GM12878 (cell line): Measurements from ENCODE around the gene NISCH. TPM values are rescaled to one million over a fixed set of nuclear protein-coding genes. Genes with fewer than 3 reads are reported as not detected.

Source experiments
- ATAC-seq: fragments of 200-7000 bp; cut with Tn5 transposase; 3 replicates; pipeline ENCODE4 v1.9.1; 2020; ENCODE audit warnings: mild to moderate bottlenecking, moderate library complexity
- BruUV-seq: library from RNA; stranded (reverse); fragments of 400-500 nt; replicated peaks from 2 replicates; lab custom pipeline; 2021; lab: Mats Ljungman, UMichigan
- CTCF ChIA-PET: fragments of 300-600 bp; sonication (Branson Sonifier 250); formaldehyde crosslinking; extraction: SDS; loops from one replicate; lab custom pipeline; 2021; ENCODE audit warnings: inconsistent platforms; lab: Yijun Ruan, JAX
- POLR2A ChIA-PET: fragments of 350-600 bp; formaldehyde crosslinking; extraction: SDS; loops from one replicate; lab custom pipeline; 2021; ENCODE audit warnings: inconsistent platforms; lab: Charles Lee
- RAD21 ChIA-PET: fragments of 300-600 bp; sonication (Branson Sonifier 250); formaldehyde crosslinking; loops from one replicate; lab custom pipeline; 2023; ENCODE audit warnings: antibody characterized with exemption; ENCODE audit not compliant: unreplicated experiment; lab: Charles Lee
- SMC1A ChIA-PET: fragments of 300-600 bp; sonication (Branson Sonifier 250); formaldehyde crosslinking; loops from one replicate; lab custom pipeline; 2023; ENCODE audit not compliant: unreplicated experiment, uncharacterized antibody; lab: Charles Lee
- DNase-seq: peaks from one replicate; pipeline ENCODE4 v3.0.0-alpha.2; 2011; ENCODE audit warnings: low read depth, low spot score
- FAIRE-seq: peaks from 3 replicates; lab custom pipeline; 2011; peaks lifted over from hg19 to GRCh38; lab: Jason Lieb, UNC
- H2AFZ ChIP-seq: 2 replicates; pipeline ENCODE4 v1.6.0; 2011; ENCODE audit warnings: low read depth, low read length, control low read depth; ENCODE audit not compliant: control insufficient read depth
- H3K27ac ChIP-seq: 2 replicates; pipeline ENCODE4 v1.5.1; 2011; ENCODE audit warnings: control low read depth; ENCODE audit not compliant: control insufficient read depth, insufficient read depth
- H3K27me3 ChIP-seq, 2 experiments: replicated peaks in 1 of 2; 2 replicates each; pipeline versions ENCODE4 v1.6.0 to v1.6.1; 2011; ENCODE audit warnings: low read length in 1 of 2; ENCODE audit not compliant: control insufficient read depth in 2 of 2, insufficient read depth in 2 of 2
- H3K36me3 ChIP-seq, 2 experiments: 2 replicates each; pipeline ENCODE4 v1.5.1; 2011; ENCODE audit warnings: low read length in 1 of 2; ENCODE audit not compliant: control insufficient read depth in 2 of 2, insufficient read depth in 2 of 2
- H3K4me1 ChIP-seq: 2 replicates; pipeline ENCODE4 v1.6.1; 2011; ENCODE audit warnings: mild to moderate bottlenecking, low read length, moderate library complexity, mixed read lengths; ENCODE audit not compliant: control insufficient read depth, insufficient read depth
- H3K4me2 ChIP-seq: 2 replicates; pipeline ENCODE4 v1.6.0; 2011; ENCODE audit warnings: control low read depth; ENCODE audit not compliant: control insufficient read depth, insufficient read depth
- H3K4me3 ChIP-seq: fragments of 200-600 bp; sonication (generic); 2 replicates; pipeline ENCODE4 v1.5.1; 2016
- H3K79me2 ChIP-seq: 2 replicates; pipeline ENCODE4 v1.6.0; 2011; ENCODE audit warnings: low read length; ENCODE audit not compliant: control insufficient read depth, insufficient read depth
- H3K9ac ChIP-seq: 2 replicates; pipeline ENCODE4 v1.8.0; 2011; ENCODE audit warnings: low read length, control low read depth, mixed read lengths; ENCODE audit not compliant: control insufficient read depth, insufficient read depth
- H3K9me3 ChIP-seq: replicated peaks from 3 replicates; pipeline ENCODE4 v1.5.1; 2011; ENCODE audit warnings: mild to moderate bottlenecking, low read length; ENCODE audit not compliant: control insufficient read depth, insufficient read depth
- H4K20me1 ChIP-seq: 2 replicates; pipeline ENCODE4 v1.6.0; 2011; ENCODE audit not compliant: control insufficient read depth, insufficient read depth
- CHD1 ChIP-seq: IDR thresholded peaks from 2 replicates; pipeline ENCODE4 v1.6.1; 2012; ENCODE audit warnings: low read depth, low read length, improper control_type of control experiment
- IKZF2 ChIP-seq, 2 experiments: fragments of 450-650 bp; IDR thresholded peaks; 2 replicates each; pipeline ENCODE4 v1.6.1; 2017; ENCODE audit warnings: mild to moderate bottlenecking in 2 of 2, moderate library complexity in 2 of 2
- IRF4 ChIP-seq: IDR thresholded peaks from 2 replicates; pipeline ENCODE4 v1.6.1; 2011; ENCODE audit warnings: low read depth, low read length
- KAT2A ChIP-seq: conservative IDR thresholded peaks from 2 replicates; pipeline ENCODE4 v1.6.1; 2011; ENCODE audit warnings: low read depth, low read length; ENCODE audit not compliant: control insufficient read depth
- MYC ChIP-seq: IDR thresholded peaks from 2 replicates; pipeline ENCODE4 v1.6.1; 2011; ENCODE audit warnings: mild to moderate bottlenecking, low read length, moderate library complexity, inconsistent platforms; ENCODE audit not compliant: insufficient read depth, insufficient replicate concordance, insufficient read length, severe bottlenecking
- RAD51 ChIP-seq: fragments of 450-650 bp; IDR thresholded peaks from 2 replicates; pipeline ENCODE4 v1.6.1; 2016; ENCODE audit warnings: moderate library complexity, mild to moderate bottlenecking, inconsistent platforms
- TARDBP ChIP-seq: IDR thresholded peaks from 2 replicates; pipeline ENCODE4 v1.6.1; 2016; ENCODE audit warnings: borderline replicate concordance
- ZNF274 ChIP-seq: IDR thresholded peaks from one replicate; pipeline ENCODE4 v1.8.0; 2011; ENCODE audit not compliant: insufficient read length, insufficient read depth
- WGBS: methylation state at CpG from one replicate; pipeline ENCODE4 v1.1.6; 2016; ENCODE audit warnings: low lambda C conversion rate; ENCODE audit not compliant: insufficient replicate concordance, insufficient coverage; ENCODE audit errors: missing lambda C conversion rate; 5-methylcytosine and 5-hydroxymethylcytosine counted together
- in situ Hi-C: fragments of 300-500 bp; cut with MboI; formaldehyde crosslinking; loops from 9 replicates; pipeline ENCODE4 v1.14.3; 2018; ENCODE audit warnings: mixed read lengths
- intact Hi-C: fragments of 100-400 bp; cut with micrococcal nuclease; formaldehyde crosslinking; loops from one replicate; pipeline ENCODE4 v1.14.2; 2022; ENCODE audit not compliant: unreplicated experiment
- polyA plus RNA-seq, 11 experiments: library from polyadenylated mRNA; depleted of rRNA in 4 of 11; unstranded in 6 of 11; stranded (reverse) in 5 of 11; fragments of >200 nt; fragmentation: Nextera tagmentation in 4 of 11; fragmentation: Illumina TruSeq in 1 of 11; extraction: Ambion mirVana in 4 of 11; extraction: Trizol in 1 of 11; gene quantifications; 1 replicate in 1 of 11; 2 replicates in 10 of 11; pipeline versions ENCODE4 v1.2.1 to v1.2.3, GENCODE V29; 2011 to 2016; ENCODE audit warnings: inconsistent platforms in 2 of 11, missing spikeins in 2 of 11, low read depth in 1 of 11
- total RNA-seq, 4 experiments: library from RNA; depleted of rRNA in 3 of 4; stranded (reverse); fragments of >200 nt in 3 of 4; fragmentation: Illumina TruSeq in 1 of 4; extraction: Trizol in 1 of 4; gene quantifications; 2 replicates each; pipeline versions ENCODE4 v1.2.1 to v1.2.3, GENCODE V29; 2013 to 2021
- TF ChIP-seq, protein P1 (sequence below): fragments of 450-650 bp; IDR thresholded peaks from 2 replicates; pipeline ENCODE4 v1.6.1; 2017; ENCODE audit warnings: low read depth, mild to moderate bottlenecking, moderate library complexity
- TF ChIP-seq, protein P2 (sequence below): IDR thresholded peaks from 2 replicates; pipeline ENCODE4 v1.6.1; 2011; ENCODE audit warnings: borderline replicate concordance, low read depth, mild to moderate bottlenecking, moderate library complexity, mixed read lengths, low read length; ENCODE audit not compliant: insufficient read depth; ENCODE audit errors: extremely low read length

Gene NISCH
- total and polyA plus RNA-seq, 10 of the 15 experiments (the other 5 are each of a cell fraction or from before 2014, with no cell fraction given), result 0.76 to 52.5 (median 24.6) TPM

DNA sequence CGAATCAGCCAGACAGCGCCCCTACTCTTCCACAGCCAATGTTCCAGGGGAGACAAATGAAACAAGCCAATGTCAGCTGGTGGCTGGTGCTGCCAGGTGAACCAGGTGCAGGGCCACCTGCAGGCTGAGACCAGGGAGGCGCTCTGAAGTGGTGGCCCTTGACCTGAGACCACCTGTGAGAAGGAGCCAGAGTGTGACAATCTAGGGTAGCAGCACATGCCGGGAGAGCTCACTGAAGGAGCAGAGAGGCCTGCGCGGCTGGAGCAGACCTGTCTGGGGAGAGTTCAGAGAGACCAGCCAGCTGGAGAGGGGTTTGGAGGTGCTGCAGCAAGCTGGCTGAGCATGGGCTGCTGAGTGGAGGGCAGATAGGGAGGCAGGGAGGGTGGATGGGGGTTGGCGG, 39.0 kb downstream of the NISCH start:
- Histone ChIP-seq H3K4me1 (no peaks in the 10 kb centered on the region), H3K9me3 (no peaks in the 10 kb centered on the region), H3K79me2 (no peaks in the 10 kb centered on the region), H2AFZ (no peak overlapping the region), H3K27ac (no peak overlapping the region), H3K4me2 (no peak overlapping the region), H3K27me3 (no peaks in the 10 kb centered on the region), H3K4me3 (no peak overlapping the region), H3K36me3 (peaks cover 0 to 15% of the 10 kb centered on the region in 2 experiments; a peak in 3 of 4 replicates), H3K9ac (no peak overlapping the region), H4K20me1 (no peaks in the 10 kb centered on the region)
- FAIRE-seq (no peak), ATAC-seq (no peak), DNase-seq (no peak)
- intact Hi-C loops (no loop called here), in situ Hi-C loops (no loop called here)
- POLR2A ChIA-PET, result no interaction called here
- SMC1A ChIA-PET, result no interaction called here
- no TSS peak for BruUV-seq
- TF ChIP-seq RAD51, result no peak
- RAD21 ChIA-PET, result no interaction called here
- CTCF ChIA-PET, result interaction anchor here (0.7 kb wide), 1 partner anchor 13 kb away, joined by 3 read pairs; no protein-coding TSS in a partner anchor
- WGBS, result 89% methylated on average over 7 of the region's 7 CpGs

DNA sequence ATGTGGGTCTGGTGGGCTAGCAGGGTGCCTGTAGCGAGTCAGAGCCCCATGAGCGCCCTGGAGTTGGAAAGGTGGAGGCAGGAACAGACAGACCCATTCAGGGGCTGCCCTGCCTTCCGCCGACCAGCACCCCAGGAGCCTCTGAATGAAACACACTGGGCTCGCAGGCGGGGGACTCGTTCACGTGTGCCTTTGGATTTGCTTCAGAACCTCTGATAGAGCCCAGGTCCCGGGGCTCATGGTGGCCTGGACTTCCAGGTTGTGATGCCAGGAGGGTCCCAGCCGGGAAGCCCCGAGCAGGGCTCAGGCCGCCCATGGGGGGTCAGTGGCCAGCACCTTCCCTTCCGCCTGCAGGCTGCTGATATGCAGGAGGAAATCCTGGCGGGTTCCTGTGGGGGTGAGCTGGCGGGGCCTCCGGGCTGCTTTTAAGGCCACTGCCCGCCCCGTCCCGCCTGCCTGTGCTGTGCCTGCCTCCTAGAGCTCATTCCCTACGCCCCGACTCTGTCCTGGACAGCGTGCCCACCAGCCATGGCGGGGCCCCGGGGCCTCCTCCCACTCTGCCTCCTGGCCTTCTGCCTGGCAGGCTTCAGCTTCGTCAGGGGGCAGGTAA, 39.6 kb downstream of the NISCH start, which contains the start of gene STAB1:
Gene STAB1, plus strand, starts transcription at position 453 of the 610 bp plus-strand sequence. Its CDS starts 76 bp downstream, at position 529.
- peaks cover 0 to 12% of the 10 kb centered on the region in 2 experiments; a peak in 3 of 4 replicates for H3K36me3 ChIP-seq
- no peaks in the 10 kb centered on the region for H3K4me1 ChIP-seq
- no peak within 1 kb of the TSS for H3K27ac ChIP-seq
- BruUV-seq, result no TSS peak
- H3K27me3 ChIP-seq, result no peaks in the 10 kb centered on the region
- in situ Hi-C loops (no loop called here), intact Hi-C loops (no loop called here)
- ChIA-PET POLR2A (no interaction called here), CTCF (interaction anchor here (0.7 kb wide), 1 partner anchor 13 kb away, joined by 3 read pairs; no protein-coding TSS in a partner anchor), SMC1A (no interaction called here), RAD21 (no interaction called here)
- H3K4me2 ChIP-seq, result no peak within 1 kb of the TSS
- ATAC-seq, result no peak
- no peak within 1 kb of the TSS for H3K9ac ChIP-seq
- 39% methylated on average over 25 of the region's 25 CpGs for WGBS
- no peak for FAIRE-seq
- no peak within 1 kb of the TSS for H2AFZ ChIP-seq
- H4K20me1 ChIP-seq, result no peaks in the 10 kb centered on the region
- H3K9me3 ChIP-seq, result no peaks in the 10 kb centered on the region
- no peak within 1 kb of the TSS for H3K4me3 ChIP-seq
- H3K79me2 ChIP-seq, result no peaks in the 10 kb centered on the region
- DNase-seq, result no peak
- no peak for TF ChIP-seq IKZF2 (IDR thresholded peaks at IDR 0.05)
- TF ChIP-seq, protein P1, sequence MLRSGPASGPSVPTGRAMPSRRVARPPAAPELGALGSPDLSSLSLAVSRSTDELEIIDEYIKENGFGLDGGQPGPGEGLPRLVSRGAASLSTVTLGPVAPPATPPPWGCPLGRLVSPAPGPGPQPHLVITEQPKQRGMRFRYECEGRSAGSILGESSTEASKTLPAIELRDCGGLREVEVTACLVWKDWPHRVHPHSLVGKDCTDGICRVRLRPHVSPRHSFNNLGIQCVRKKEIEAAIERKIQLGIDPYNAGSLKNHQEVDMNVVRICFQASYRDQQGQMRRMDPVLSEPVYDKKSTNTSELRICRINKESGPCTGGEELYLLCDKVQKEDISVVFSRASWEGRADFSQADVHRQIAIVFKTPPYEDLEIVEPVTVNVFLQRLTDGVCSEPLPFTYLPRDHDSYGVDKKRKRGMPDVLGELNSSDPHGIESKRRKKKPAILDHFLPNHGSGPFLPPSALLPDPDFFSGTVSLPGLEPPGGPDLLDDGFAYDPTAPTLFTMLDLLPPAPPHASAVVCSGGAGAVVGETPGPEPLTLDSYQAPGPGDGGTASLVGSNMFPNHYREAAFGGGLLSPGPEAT, result no peak
- no peak for TF ChIP-seq KAT2A
- no peak for TF ChIP-seq IRF4
- TF ChIP-seq, protein P2, sequence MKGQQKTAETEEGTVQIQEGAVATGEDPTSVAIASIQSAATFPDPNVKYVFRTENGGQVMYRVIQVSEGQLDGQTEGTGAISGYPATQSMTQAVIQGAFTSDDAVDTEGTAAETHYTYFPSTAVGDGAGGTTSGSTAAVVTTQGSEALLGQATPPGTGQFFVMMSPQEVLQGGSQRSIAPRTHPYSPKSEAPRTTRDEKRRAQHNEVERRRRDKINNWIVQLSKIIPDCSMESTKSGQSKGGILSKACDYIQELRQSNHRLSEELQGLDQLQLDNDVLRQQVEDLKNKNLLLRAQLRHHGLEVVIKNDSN, result no peak
- no peak for TF ChIP-seq CHD1
- no peak for TF ChIP-seq MYC
- no peak for TF ChIP-seq ZNF274
- TF ChIP-seq TARDBP, result no peak
